PC-9 (cell line): ENCODE data around the gene FSIP1. TPM values are rescaled to one million over a fixed set of nuclear protein-coding genes. Genes with fewer than 3 reads are reported as not detected.

ENCODE experiments used
- BruUV-seq: library from RNA; stranded (reverse); fragments of 400-500 nt; replicated peaks from 2 replicates; lab custom pipeline; 2021; lab: Mats Ljungman, UMichigan
- CTCF ChIA-PET: fragments of 300-600 bp; sonication (Branson Sonifier 250); formaldehyde crosslinking; loops from one replicate; lab custom pipeline; 2022; ENCODE audit warnings: antibody characterized with exemption; lab: Charles Lee
- POLR2A ChIA-PET: fragments of 300-600 bp; sonication (Branson Sonifier 250); formaldehyde crosslinking; loops from one replicate; lab custom pipeline; 2022; ENCODE audit warnings: antibody characterized with exemption; ENCODE audit not compliant: unreplicated experiment; lab: Charles Lee
- DNase-seq, 2 experiments: peaks; one replicate each; pipeline versions ENCODE4 v3.0.0 to v3.0.0-alpha.2; 2015 to 2022; ENCODE audit warnings: mixed read lengths in 1 of 2
- H2AFZ ChIP-seq: fragments of 200-600 bp; sonication (generic); 2 replicates; pipeline ENCODE4 v1.8.1; 2017; ENCODE audit warnings: antibody characterized with exemption
- H3F3A ChIP-seq: fragments of 200-600 bp; sonication (generic); 2 replicates; pipeline ENCODE4 v1.8.1; 2017; ENCODE audit warnings: antibody characterized with exemption, mild to moderate bottlenecking, low read depth; ENCODE audit not compliant: insufficient read depth
- H3K27ac ChIP-seq: fragments of 200-600 bp; sonication (generic); 2 replicates; pipeline ENCODE4 v1.6.1; 2016; ENCODE audit warnings: mixed run types
- H3K27me3 ChIP-seq: fragments of 200-600 bp; sonication (generic); 2 replicates; pipeline ENCODE4 v1.6.1; 2016; ENCODE audit warnings: low read depth, mixed run types; ENCODE audit not compliant: insufficient read depth
- H3K36me3 ChIP-seq: fragments of 200-600 bp; sonication (generic); 2 replicates; pipeline ENCODE4 v1.6.1; 2016; ENCODE audit warnings: low read depth, mixed run types
- H3K4me1 ChIP-seq: fragments of 200-600 bp; sonication (generic); replicated peaks from 2 replicates; pipeline ENCODE4 v1.6.1; 2016; ENCODE audit warnings: mixed run types; ENCODE audit not compliant: insufficient read depth
- H3K4me2 ChIP-seq: fragments of 200-600 bp; sonication (generic); 2 replicates; pipeline ENCODE4 v1.6.1; 2017; ENCODE audit warnings: mixed run types
- H3K4me3 ChIP-seq: fragments of 200-600 bp; sonication (generic); 2 replicates; pipeline ENCODE4 v1.6.1; 2016; ENCODE audit warnings: mixed run types
- H3K79me2 ChIP-seq: fragments of 200-600 bp; sonication (generic); 2 replicates; pipeline ENCODE4 v1.6.1; 2017; ENCODE audit warnings: low read depth, mixed run types
- H3K9me2 ChIP-seq: fragments of 200-600 bp; sonication (generic); 2 replicates; pipeline ENCODE4 v1.8.1; 2017; ENCODE audit warnings: mild to moderate bottlenecking; ENCODE audit not compliant: insufficient read depth
- H3K9me3 ChIP-seq: fragments of 200-600 bp; sonication (generic); 2 replicates; pipeline ENCODE4 v1.8.1; 2016; ENCODE audit warnings: low read depth; ENCODE audit not compliant: insufficient read depth
- H4K20me1 ChIP-seq: fragments of 200-600 bp; sonication (generic); 2 replicates; pipeline ENCODE4 v1.8.1; 2017; ENCODE audit not compliant: insufficient read depth
- CTCF ChIP-seq: fragments of 200-600 bp; sonication (generic); conservative IDR thresholded peaks from 2 replicates; pipeline ENCODE4 v1.6.1; 2017; ENCODE audit warnings: mixed run types, antibody characterized with exemption, mild to moderate bottlenecking, moderate library complexity
- EZH2 ChIP-seq: fragments of 200-600 bp; sonication (generic); IDR thresholded peaks from 2 replicates; pipeline ENCODE4 v1.8.0; 2017; ENCODE audit warnings: antibody characterized with exemption, low read depth
- intact Hi-C: fragments of 100-400 bp; cut with micrococcal nuclease; formaldehyde crosslinking; loops from one replicate; pipeline ENCODE4 v1.10.0; 2022; ENCODE audit not compliant: unreplicated experiment
- total RNA-seq: library from RNA; stranded (reverse); gene quantifications from 2 replicates; pipeline ENCODE4 v1.2.3, GENCODE V29; 2021

FSIP1 gene
- total RNA-seq, 1 experiment from 2014 or later: 1.2 TPM

GRCh38 chr15:39828374-39828931, 45.8 kb upstream of the FSIP1 start:
- BruUV-seq: no TSS peak
- Histone ChIP-seq H3K9me3 (no peaks in the 10 kb centered on the region), H3K9me2 (no peaks in the 10 kb centered on the region), H3K4me3 (no peak overlapping the region), H3K27ac (no peak overlapping the region), H3K36me3 (no peaks in the 10 kb centered on the region), H3K79me2 (no peaks in the 10 kb centered on the region), H4K20me1 (no peaks in the 10 kb centered on the region), H3K4me2 (no peak overlapping the region), H3K4me1 (peaks cover 5% of the 10 kb centered on the region; the same call in 1 of the 2 replicates), H2AFZ (no peak overlapping the region), H3F3A (no peaks in the 10 kb centered on the region), H3K27me3 (no peaks in the 10 kb centered on the region)
- peak in 1 of 2 experiments; percentile 31 for DNase-seq
- TF ChIP-seq CTCF: no peak
- no peak for TF ChIP-seq EZH2
- intact Hi-C loops: no loop called here
- ChIA-PET POLR2A (no interaction called here), CTCF (no interaction called here)

- no peaks in the 10 kb centered on the region for H4K20me1 ChIP-seq
- no peaks in the 10 kb centered on the region for H3K79me2 ChIP-seq
- no peak for DNase-seq
- TF ChIP-seq EZH2 (no peak), CTCF (no peak)
- ChIA-PET POLR2A (interaction anchor here (0.5 to 0.6 kb wide), 2 partner anchors 195 to 813 kb away, joined by 3 to 9 read pairs; no protein-coding TSS in a partner anchor), CTCF (interaction anchor here (0.6 kb wide), 1 partner anchor 1391 kb away, joined by 6 read pairs; no protein-coding TSS in a partner anchor)
- no peaks in the 10 kb centered on the region for H3K9me2 ChIP-seq
- no peaks in the 10 kb centered on the region for H3K9me3 ChIP-seq
- H3F3A ChIP-seq: no peaks in the 10 kb centered on the region
- H3K4me2 ChIP-seq: no peak overlapping the region
- no TSS peak for BruUV-seq
- intact Hi-C loops: no loop called here
- no peaks in the 10 kb centered on the region for H3K27me3 ChIP-seq
- no peaks in the 10 kb centered on the region for H3K36me3 ChIP-seq
- H3K4me1 ChIP-seq: peaks cover 5% of the 10 kb centered on the region; the same call in 1 of the 2 replicates
- no peak overlapping the region for H2AFZ ChIP-seq
- H3K27ac ChIP-seq: no peak overlapping the region
- H3K4me3 ChIP-seq: no peak overlapping the region
Observed at GRCh38 chr15:39826975-39827374, 44.3 kb upstream of the FSIP1 start.

GRCh38 chr15:39823634-39824033, 41.0 kb upstream of the FSIP1 start:
- Histone ChIP-seq H3K27me3 (no peaks in the 10 kb centered on the region), H3K9me2 (no peaks in the 10 kb centered on the region), H3K79me2 (no peaks in the 10 kb centered on the region), H2AFZ (no peak overlapping the region), H3K27ac (no peak overlapping the region), H3K4me3 (no peak overlapping the region), H3K36me3 (no peaks in the 10 kb centered on the region), H4K20me1 (no peaks in the 10 kb centered on the region), H3K4me2 (no peak overlapping the region), H3F3A (no peaks in the 10 kb centered on the region), H3K9me3 (no peaks in the 10 kb centered on the region), H3K4me1 (peaks cover 5% of the 10 kb centered on the region; the same call in 1 of the 2 replicates)
- no peak for TF ChIP-seq CTCF
- no peak for TF ChIP-seq EZH2
- ChIA-PET POLR2A (no interaction called here), CTCF (no interaction called here)
- DNase-seq: no peak
- intact Hi-C loops: no loop called here
- BruUV-seq: no TSS peak
